Measurements from ENCODE around the gene C2CD4C. TPM values are rescaled to one million over a fixed set of nuclear protein-coding genes. Genes with fewer than 3 reads are reported as not detected.

The C2CD4C gene
- total and polyA plus RNA-seq, 4 donors = 0.88 to 1.4 (median 1.2) TPM

DNA sequence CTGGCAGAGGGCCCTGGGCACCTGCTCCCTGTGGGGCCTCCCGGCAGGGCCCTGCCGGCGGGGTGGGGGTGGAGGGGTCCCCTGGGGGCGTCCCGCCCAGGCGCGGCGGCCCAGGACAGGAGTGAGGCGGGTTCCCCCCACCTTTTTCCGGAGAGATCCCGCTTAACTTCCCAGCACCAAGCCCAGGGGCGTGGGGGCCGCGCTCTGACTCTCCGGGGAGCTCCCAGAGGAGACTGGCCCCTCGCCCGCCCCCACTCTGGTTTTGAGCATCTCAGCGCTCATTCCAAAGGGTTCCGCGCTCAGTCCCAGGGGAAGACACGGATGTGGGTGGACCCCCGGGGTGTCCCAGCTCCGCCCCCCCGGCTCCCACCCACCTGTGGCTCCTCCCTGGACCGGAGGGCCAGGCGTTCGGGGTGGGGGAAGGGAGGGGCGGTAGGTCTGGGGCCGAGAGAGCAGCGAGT is 476 bp downstream of the C2CD4C start:
- ATAC-seq (ENCODE audit: insufficient read depth, low FRiP score) = no peak
- WGBS, 2 donors = 2% methylated on average over 27 to 30 of the region's 30 CpGs

GRCh38 chr19:407511-408440 is 1.2 kb downstream of the C2CD4C start:
- DNase-seq = no peak

More for the DNA sequence above, 476 bp downstream of the C2CD4C start:
- no peak overlapping the region for H3K27ac ChIP-seq (ENCODE audit: low read depth in 1 of 2, low read length in 1 of 2)
- no peak overlapping the region for H3K9ac ChIP-seq (ENCODE audit: insufficient read depth in 1 of 2, low read length in 2 of 2)
- peaks cover 0 to 6% (median 4%) of the 10 kb centered on the region in 5 donors for H3K4me1 ChIP-seq (ENCODE audit: control insufficient read depth in 5 of 5, insufficient read depth in 5 of 5, low read length in 5 of 5)
- H3K36me3 ChIP-seq (ENCODE audit: control insufficient read depth in 4 of 4, insufficient read depth in 4 of 4, low read length in 4 of 4) = no peaks in the 10 kb centered on the region
- peaks cover 0 to 6% (median 0%) of the 10 kb centered on the region in 4 donors for H3K9me3 ChIP-seq (ENCODE audit: control insufficient read depth in 4 of 4, insufficient read depth in 3 of 4, low read length in 3 of 4)
- H3K27me3 ChIP-seq (ENCODE audit: control insufficient read depth in 3 of 3, insufficient read depth in 3 of 3, low read length in 2 of 3) = peaks cover 11 to 19% (median 13%) of the 10 kb centered on the region in 3 donors
- peak in 1 of 3 donors; percentile 13 for DNase-seq
- TF ChIP-seq, protein P1, sequence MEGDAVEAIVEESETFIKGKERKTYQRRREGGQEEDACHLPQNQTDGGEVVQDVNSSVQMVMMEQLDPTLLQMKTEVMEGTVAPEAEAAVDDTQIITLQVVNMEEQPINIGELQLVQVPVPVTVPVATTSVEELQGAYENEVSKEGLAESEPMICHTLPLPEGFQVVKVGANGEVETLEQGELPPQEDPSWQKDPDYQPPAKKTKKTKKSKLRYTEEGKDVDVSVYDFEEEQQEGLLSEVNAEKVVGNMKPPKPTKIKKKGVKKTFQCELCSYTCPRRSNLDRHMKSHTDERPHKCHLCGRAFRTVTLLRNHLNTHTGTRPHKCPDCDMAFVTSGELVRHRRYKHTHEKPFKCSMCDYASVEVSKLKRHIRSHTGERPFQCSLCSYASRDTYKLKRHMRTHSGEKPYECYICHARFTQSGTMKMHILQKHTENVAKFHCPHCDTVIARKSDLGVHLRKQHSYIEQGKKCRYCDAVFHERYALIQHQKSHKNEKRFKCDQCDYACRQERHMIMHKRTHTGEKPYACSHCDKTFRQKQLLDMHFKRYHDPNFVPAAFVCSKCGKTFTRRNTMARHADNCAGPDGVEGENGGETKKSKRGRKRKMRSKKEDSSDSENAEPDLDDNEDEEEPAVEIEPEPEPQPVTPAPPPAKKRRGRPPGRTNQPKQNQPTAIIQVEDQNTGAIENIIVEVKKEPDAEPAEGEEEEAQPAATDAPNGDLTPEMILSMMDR (IDR thresholded peaks at IDR 0.05; ENCODE audit: control extremely low read depth, extremely low read depth) = no peak
- no peak overlapping the region for H3K4me3 ChIP-seq

GRCh38 chr19:406971-407510 is 1.9 kb downstream of the C2CD4C start:
- TF ChIP-seq, protein P1 (IDR thresholded peaks at IDR 0.05; ENCODE audit: control extremely low read depth, extremely low read depth) = no peak
- 88 to 89% methylated on average over 47 to 48 of the region's 48 CpGs for WGBS, 2 donors
- Histone ChIP-seq H3K27ac (ENCODE audit: low read depth in 1 of 2, low read length in 1 of 2) (no peak overlapping the region), H3K36me3 (ENCODE audit: control insufficient read depth in 4 of 4, insufficient read depth in 4 of 4, low read length in 4 of 4) (no peaks in the 10 kb centered on the region), H3K27me3 (ENCODE audit: control insufficient read depth in 3 of 3, insufficient read depth in 3 of 3, low read length in 2 of 3) (peaks cover 11 to 23% (median 13%) of the 10 kb centered on the region in 3 donors), H3K4me3 (no peak overlapping the region), H3K9ac (ENCODE audit: insufficient read depth in 1 of 2, low read length in 2 of 2) (no peak overlapping the region), H3K9me3 (ENCODE audit: control insufficient read depth in 4 of 4, insufficient read depth in 3 of 4, low read length in 3 of 4) (peaks cover 0 to 6% (median 0%) of the 10 kb centered on the region in 4 donors), H3K4me1 (ENCODE audit: control insufficient read depth in 5 of 5, insufficient read depth in 5 of 5, low read length in 5 of 5) (peaks cover 0 to 6% (median 4%) of the 10 kb centered on the region in 5 donors)
- DNase-seq (no peak), ATAC-seq (ENCODE audit: insufficient read depth, low FRiP score) (no peak)

More at GRCh38 chr19:407511-408440, 1.2 kb downstream of the C2CD4C start:
- ATAC-seq (ENCODE audit: insufficient read depth, low FRiP score) = no peak
- Histone ChIP-seq H3K4me3 (no peak overlapping the region), H3K27me3 (ENCODE audit: control insufficient read depth in 3 of 3, insufficient read depth in 3 of 3, low read length in 2 of 3) (peaks cover 11 to 23% (median 13%) of the 10 kb centered on the region in 3 donors), H3K4me1 (ENCODE audit: control insufficient read depth in 5 of 5, insufficient read depth in 5 of 5, low read length in 5 of 5) (peaks cover 0 to 6% (median 4%) of the 10 kb centered on the region in 5 donors), H3K9me3 (ENCODE audit: control insufficient read depth in 4 of 4, insufficient read depth in 3 of 4, low read length in 3 of 4) (peaks cover 0 to 6% (median 0%) of the 10 kb centered on the region in 4 donors), H3K9ac (ENCODE audit: insufficient read depth in 1 of 2, low read length in 2 of 2) (no peak overlapping the region), H3K27ac (ENCODE audit: low read depth in 1 of 2, low read length in 1 of 2) (no peak overlapping the region), H3K36me3 (ENCODE audit: control insufficient read depth in 4 of 4, insufficient read depth in 4 of 4, low read length in 4 of 4) (no peaks in the 10 kb centered on the region)
- 69 to 75% methylated on average over 59 to 70 of the region's 70 CpGs for WGBS, 2 donors
- TF ChIP-seq, protein P1 (IDR thresholded peaks at IDR 0.05; ENCODE audit: control extremely low read depth, extremely low read depth) = no peak

Measured in lung (tissue), 12 donors.